HFF-Myc (cell line): Measurements from ENCODE around the gene CDCA4.
"Not testable (repeated sequence)": the region's sequence is repeated elsewhere in the genome, so short reads cannot be mapped to it uniquely, and the experiment has no call there.

Source experiments
- DNase-seq: peaks from one replicate; pipeline ENCODE4 v3.0.0-alpha.2; 2011; ENCODE audit warnings: low read depth; ENCODE audit errors: extremely low read depth
- H3K4me3 ChIP-seq: replicated peaks from 2 replicates; pipeline ENCODE4 v1.5.1; 2011; ENCODE audit warnings: low read depth, mild to moderate bottlenecking, control low read depth, low read length
- CTCF ChIP-seq: IDR thresholded peaks from 2 replicates; pipeline ENCODE4 v1.5.1; 2012; ENCODE audit warnings: mild to moderate bottlenecking, low read depth, low read length, control low read depth; ENCODE audit errors: missing control alignments

The CDCA4 gene

GRCh38 chr14:105042813-105043212, 21.9 kb upstream of the CDCA4 start:
- H3K4me3 ChIP-seq: no peak overlapping the region
- TF ChIP-seq CTCF: no peak
- DNase-seq: no peak

- no peak for TF ChIP-seq CTCF
These were observed 21.2 kb upstream of the CDCA4 start for GRCh38 chr14:105041841-105042765.

GRCh38 chr14:105039458-105040205, 18.7 kb upstream of the CDCA4 start:
- no peak overlapping the region for H3K4me3 ChIP-seq
- no peak for DNase-seq
- TF ChIP-seq CTCF: no peak

More at GRCh38 chr14:105041841-105042765, 21.2 kb upstream of the CDCA4 start:
- no peak for DNase-seq
- no peak overlapping the region for H3K4me3 ChIP-seq

- DNase-seq, H3K4me3 ChIP-seq: not testable (repeated sequence)
These were observed 14.7 kb upstream of the CDCA4 start for GRCh38 chr14:105035616-105036015.

GRCh38 chr14:105034315-105035039, 13.6 kb upstream of the CDCA4 start:
- no peak for TF ChIP-seq CTCF
- no peak overlapping the region for H3K4me3 ChIP-seq

GRCh38 chr14:105033412-105033900, 12.6 kb upstream of the CDCA4 start:
- not testable (repeated sequence) for DNase-seq
- H3K4me3 ChIP-seq: peak overlapping the region; percentile 38

More at GRCh38 chr14:105034315-105035039, 13.6 kb upstream of the CDCA4 start:
- DNase-seq: no peak

- DNase-seq, H3K4me3 ChIP-seq: not testable (repeated sequence)
These were observed 11.6 kb upstream of the CDCA4 start for GRCh38 chr14:105032451-105032901.

- H3K4me3 ChIP-seq: no peak overlapping the region
- TF ChIP-seq CTCF: no peak
- DNase-seq: no peak
These were observed 10.0 kb upstream of the CDCA4 start for GRCh38 chr14:105030836-105031396.
